Activated B cell treated with CpG ODN at 0.5 μM for 24 hours (primary cell): ENCODE measurements around the gene ARID3C. TPM values are rescaled to one million over a fixed set of nuclear protein-coding genes. Genes with fewer than 3 reads are reported as not detected.

ENCODE experiments used
- ATAC-seq: fragments of 200-7000 bp; cut with Tn5 transposase; one replicate; pipeline ENCODE4 v1.10.0; 2021; ENCODE audit warnings: low read depth, mild to moderate bottlenecking, moderate library complexity
- CTCF ChIA-PET: fragments of 350-600 bp; sonication (Branson Sonifier 250); formaldehyde crosslinking; loops from one replicate; lab custom pipeline; 2021; ENCODE audit warnings: antibody characterized with exemption; lab: Charles Lee
- POLR2A ChIA-PET: fragments of 350-600 bp; sonication (Branson Sonifier 250); formaldehyde crosslinking; loops from one replicate; lab custom pipeline; 2021; ENCODE audit warnings: antibody characterized with exemption; lab: Charles Lee
- DNase-seq: peaks from one replicate; pipeline ENCODE4 v3.0.0; 2022
- H3K27ac Mint-ChIP-seq: one replicate; pipeline ENCODE4 v1.8.0; 2020; ENCODE audit warnings: mixed read lengths
- H3K27me3 Mint-ChIP-seq: one replicate; pipeline ENCODE4 v1.8.0; 2021; ENCODE audit warnings: mixed read lengths
- H3K36me3 Mint-ChIP-seq: one replicate; pipeline ENCODE4 v1.8.0; 2021; ENCODE audit warnings: low read depth, mixed read lengths
- H3K4me1 Mint-ChIP-seq: one replicate; pipeline ENCODE4 v1.8.0; 2021; ENCODE audit warnings: mixed read lengths
- H3K4me3 Mint-ChIP-seq: one replicate; pipeline ENCODE4 v1.8.0; 2020; ENCODE audit warnings: mild to moderate bottlenecking, mixed read lengths
- H3K9me3 Mint-ChIP-seq: one replicate; pipeline ENCODE4 v1.8.0; 2020; ENCODE audit warnings: mixed read lengths
- intact Hi-C: fragments of 100-400 bp; cut with micrococcal nuclease; formaldehyde crosslinking; loops from one replicate; pipeline ENCODE4 v1.15.1; 2024
- total RNA-seq: library from RNA; stranded (reverse); gene quantifications from 2 replicates; pipeline ENCODE4 v1.2.3, GENCODE V29; 2022
- TF ChIP-seq, protein P1 (sequence below): fragments of 200-600 bp; IDR thresholded peaks from one replicate; pipeline ENCODE4 v1.8.0; 2022; ENCODE audit warnings: antibody characterized with exemption, mild to moderate bottlenecking

Gene ARID3C
- total RNA-seq, 1 donor from 2014 or later = not detected

DNA sequence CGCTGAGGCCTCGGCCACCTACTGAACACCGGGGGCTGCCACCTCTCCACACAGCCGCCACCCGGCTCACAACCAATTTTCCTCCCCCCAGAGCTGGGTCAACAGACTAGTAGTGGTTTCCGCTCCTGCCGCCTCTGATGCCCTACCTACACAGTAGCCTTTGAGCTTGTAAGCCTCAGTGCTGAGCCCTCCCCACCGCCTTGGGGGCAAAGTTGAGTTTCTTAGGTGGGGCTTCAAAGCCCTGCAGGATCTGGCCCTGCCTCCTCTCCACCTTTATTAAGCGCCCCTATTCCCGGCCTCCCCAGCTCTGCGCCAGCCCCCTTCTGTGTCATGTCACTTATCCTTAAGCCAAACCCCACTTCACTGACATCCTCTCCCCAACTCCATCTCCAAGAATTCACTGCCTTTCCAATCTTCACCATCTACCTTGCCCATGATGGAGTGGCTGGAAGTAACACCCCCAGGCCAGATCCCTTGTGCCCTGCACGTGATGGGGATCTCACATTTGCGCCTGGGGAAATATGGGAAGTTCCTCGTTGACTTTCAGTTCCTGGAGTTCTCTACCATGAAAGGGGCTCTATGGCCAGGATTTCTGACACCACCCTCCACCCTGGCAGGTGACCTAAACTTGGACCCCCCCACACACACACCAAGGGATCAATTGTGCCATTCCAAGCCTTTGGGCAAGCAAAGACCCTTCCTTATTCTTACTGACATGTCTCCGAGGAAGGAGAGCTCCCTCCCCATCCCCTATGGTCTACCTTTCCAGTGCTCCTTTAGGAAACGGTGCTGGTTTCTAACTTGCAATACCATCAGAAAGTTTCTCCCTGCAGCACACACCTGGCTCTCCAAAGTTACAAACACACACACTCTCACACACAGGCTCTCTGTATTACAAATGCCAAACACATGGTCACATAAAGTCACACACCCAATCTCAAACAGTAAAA lies 36.7 kb downstream of the ARID3C start:
- DNase-seq = no peak
- Mint-ChIP-seq H3K9me3 (no peaks in the 10 kb centered on the region), H3K36me3 (no peaks in the 10 kb centered on the region), H3K27me3 (peaks cover 72% of the 10 kb centered on the region), H3K27ac (no peak overlapping the region), H3K4me1 (peaks cover 41% of the 10 kb centered on the region), H3K4me3 (peak overlapping the region; percentile 77)
- ChIA-PET CTCF (interaction anchor here (0.7 to 2.5 kb wide), 17 partner anchors 10 to 968 kb away, joined by 3 to 24 read pairs (median 4); no protein-coding TSS in a partner anchor), POLR2A (no interaction called here)
- intact Hi-C loops = loop anchor here (1.0 to 5.0 kb wide), 5 partner anchors 44 to 965 kb away; no protein-coding TSS in a partner anchor
- TF ChIP-seq, protein P1, sequence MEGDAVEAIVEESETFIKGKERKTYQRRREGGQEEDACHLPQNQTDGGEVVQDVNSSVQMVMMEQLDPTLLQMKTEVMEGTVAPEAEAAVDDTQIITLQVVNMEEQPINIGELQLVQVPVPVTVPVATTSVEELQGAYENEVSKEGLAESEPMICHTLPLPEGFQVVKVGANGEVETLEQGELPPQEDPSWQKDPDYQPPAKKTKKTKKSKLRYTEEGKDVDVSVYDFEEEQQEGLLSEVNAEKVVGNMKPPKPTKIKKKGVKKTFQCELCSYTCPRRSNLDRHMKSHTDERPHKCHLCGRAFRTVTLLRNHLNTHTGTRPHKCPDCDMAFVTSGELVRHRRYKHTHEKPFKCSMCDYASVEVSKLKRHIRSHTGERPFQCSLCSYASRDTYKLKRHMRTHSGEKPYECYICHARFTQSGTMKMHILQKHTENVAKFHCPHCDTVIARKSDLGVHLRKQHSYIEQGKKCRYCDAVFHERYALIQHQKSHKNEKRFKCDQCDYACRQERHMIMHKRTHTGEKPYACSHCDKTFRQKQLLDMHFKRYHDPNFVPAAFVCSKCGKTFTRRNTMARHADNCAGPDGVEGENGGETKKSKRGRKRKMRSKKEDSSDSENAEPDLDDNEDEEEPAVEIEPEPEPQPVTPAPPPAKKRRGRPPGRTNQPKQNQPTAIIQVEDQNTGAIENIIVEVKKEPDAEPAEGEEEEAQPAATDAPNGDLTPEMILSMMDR = no peak
- ATAC-seq = no peak

DNA sequence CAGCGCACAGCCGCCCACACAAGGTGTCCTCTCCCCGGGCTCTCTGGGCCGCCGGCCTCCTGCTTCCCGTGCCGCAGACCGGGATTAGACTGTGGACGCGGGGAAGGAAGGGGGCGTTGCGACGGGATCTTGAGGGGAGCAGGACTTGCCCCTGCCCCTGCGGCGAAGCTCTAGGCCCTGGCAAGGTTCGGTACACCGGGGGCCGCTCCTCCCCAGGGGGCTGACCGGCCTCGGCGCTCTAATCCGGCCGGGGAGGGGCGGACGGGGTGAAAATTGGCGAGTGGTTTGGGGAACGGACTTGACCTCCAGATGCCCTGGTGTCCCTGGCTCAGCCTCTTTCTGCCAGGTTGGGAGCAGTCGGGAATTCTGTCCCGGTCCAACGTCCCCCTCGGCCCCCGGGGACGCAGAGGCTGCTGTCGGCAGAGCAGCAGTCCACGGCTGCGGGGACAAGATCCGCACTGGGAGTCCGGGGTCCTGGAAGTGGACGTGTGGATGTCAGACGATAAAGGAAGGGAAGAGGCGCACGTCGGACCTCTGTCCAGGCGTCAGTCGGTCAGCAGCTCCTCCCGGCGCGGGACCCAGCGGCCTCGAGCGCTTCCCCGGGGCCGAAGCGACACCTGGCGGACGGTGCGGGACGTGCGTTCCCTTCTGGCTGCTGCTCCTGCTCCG lies 37.5 kb downstream of the ARID3C start:
- no peaks in the 10 kb centered on the region for H3K36me3 Mint-ChIP-seq
- ChIA-PET POLR2A (no interaction called here), CTCF (interaction anchor here (0.7 to 2.5 kb wide), 17 partner anchors 11 to 969 kb away, joined by 3 to 24 read pairs (median 4); no protein-coding TSS in a partner anchor)
- DNase-seq = peak; percentile 82
- intact Hi-C loops = loop anchor here (1.0 to 5.0 kb wide), 5 partner anchors 43 to 964 kb away; no protein-coding TSS in a partner anchor
- H3K27ac Mint-ChIP-seq = no peak overlapping the region
- peaks cover 41% of the 10 kb centered on the region for H3K4me1 Mint-ChIP-seq
- peaks cover 77% of the 10 kb centered on the region for H3K27me3 Mint-ChIP-seq
- peak overlapping the region; percentile 77 for H3K4me3 Mint-ChIP-seq
- peak; percentile 90 for ATAC-seq
- TF ChIP-seq, protein P1 = peak; percentile 21
- no peaks in the 10 kb centered on the region for H3K9me3 Mint-ChIP-seq

DNA sequence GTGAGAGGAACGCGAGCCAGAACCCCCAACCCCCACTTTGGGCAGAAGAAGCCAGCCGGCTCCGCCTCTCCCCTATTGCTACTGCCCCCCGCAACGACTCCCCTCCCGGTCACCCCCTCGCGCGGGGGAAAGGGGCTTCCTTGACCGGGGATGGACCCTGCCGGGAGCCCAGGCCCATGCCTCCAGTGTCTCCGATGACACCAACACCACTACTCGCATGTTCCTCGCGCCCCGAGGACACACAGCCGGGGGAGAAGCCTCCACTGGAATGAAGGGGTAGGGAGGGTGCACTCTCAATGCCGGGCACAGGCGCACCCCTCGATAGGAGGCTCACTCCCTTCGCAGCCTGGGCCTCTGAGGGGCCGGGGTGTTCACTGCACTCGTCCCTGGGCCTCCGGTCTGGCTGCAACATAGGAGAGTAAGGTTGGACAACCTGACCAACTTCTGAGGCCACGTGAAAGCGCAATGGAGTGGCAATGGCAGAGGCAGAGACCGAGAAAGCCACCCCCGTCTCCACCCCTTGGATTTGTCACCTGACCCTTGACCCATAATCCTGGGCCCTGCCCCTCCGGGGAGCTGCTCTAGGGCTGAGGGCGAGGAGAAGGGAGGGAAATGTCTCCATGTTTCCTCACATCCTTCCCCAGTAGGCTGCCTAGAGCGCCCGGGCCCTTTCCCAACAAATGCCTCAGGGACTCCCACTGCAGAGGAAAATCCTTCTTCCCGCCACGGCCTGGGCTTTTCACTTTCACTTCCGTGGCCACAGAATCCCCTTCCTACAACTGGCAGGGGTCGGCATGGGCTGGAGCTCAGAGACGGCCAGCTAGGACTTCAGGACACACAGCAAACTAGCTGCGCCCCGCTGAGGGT lies 38.3 kb downstream of the ARID3C start:
- peaks cover 44% of the 10 kb centered on the region for H3K4me1 Mint-ChIP-seq
- H3K36me3 Mint-ChIP-seq = no peaks in the 10 kb centered on the region
- ChIA-PET POLR2A (no interaction called here), CTCF (interaction anchor here (0.9 to 2.5 kb wide), 10 partner anchors 11 to 968 kb away, joined by 3 to 24 read pairs (median 6); no protein-coding TSS in a partner anchor)
- intact Hi-C loops = loop anchor here (1.0 to 5.0 kb wide), 5 partner anchors 42 to 963 kb away; no protein-coding TSS in a partner anchor
- DNase-seq (no peak), ATAC-seq (peak; percentile 12)
- H3K27ac Mint-ChIP-seq = no peak overlapping the region
- peak overlapping the region; percentile 77 for H3K4me3 Mint-ChIP-seq
- peaks cover 78% of the 10 kb centered on the region for H3K27me3 Mint-ChIP-seq
- TF ChIP-seq, protein P1 = no peak
- H3K9me3 Mint-ChIP-seq = no peaks in the 10 kb centered on the region

DNA sequence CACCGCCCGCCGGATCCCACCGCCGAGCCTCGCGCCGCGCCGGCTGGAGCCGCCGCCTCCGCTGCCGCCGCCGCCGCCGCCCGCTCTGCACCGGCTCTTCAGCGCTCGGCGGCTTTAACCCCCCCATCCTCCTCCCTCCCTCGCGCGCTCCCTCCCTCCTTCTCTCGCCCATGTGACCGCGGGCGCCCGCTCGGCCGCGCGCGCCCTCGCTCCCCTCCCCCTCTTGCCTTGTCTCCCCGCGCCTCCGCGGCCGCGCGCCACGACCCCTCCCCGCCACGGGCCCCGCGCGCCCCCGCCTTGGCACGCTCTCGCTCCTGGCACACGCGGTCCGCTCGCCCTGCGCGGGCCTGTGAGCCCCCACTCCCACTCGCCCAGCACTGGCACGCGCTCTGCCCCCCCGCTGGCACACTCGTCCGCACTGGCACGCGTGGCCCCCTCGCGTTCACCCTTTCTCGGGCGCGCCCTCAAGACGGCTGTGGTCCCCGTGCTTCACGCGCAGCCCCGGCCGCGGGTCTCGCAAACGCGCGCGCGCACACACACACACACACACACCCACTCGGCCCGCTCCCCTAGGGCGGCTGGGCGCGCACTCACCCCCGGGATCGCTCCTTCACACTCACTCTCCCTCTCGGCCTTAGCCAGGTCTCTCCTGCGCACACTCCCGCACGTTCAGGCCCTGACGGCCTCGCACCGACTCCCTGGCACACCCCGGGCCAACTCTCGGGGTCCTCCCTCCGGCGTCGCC lies 39.1 kb downstream of the ARID3C start, which contains the start of gene CNTFR:
Gene CNTFR, minus strand, starts transcription at position 89 of the 745 bp plus-strand sequence. CDS start 20,743 bp downstream, outside the sequence.
- no peaks in the 10 kb centered on the region for H3K36me3 Mint-ChIP-seq
- H3K9me3 Mint-ChIP-seq = no peaks in the 10 kb centered on the region
- peak within 1 kb of the TSS; percentile 77 for H3K4me3 Mint-ChIP-seq
- intact Hi-C loops = loop anchor here (2.0 to 5.0 kb wide), 2 partner anchors 257 to 963 kb away; no protein-coding TSS in a partner anchor
- peaks cover 46% of the 10 kb centered on the region for H3K4me1 Mint-ChIP-seq
- DNase-seq (peak; percentile 36), ATAC-seq (no peak)
- no peak within 1 kb of the TSS for H3K27ac Mint-ChIP-seq
- H3K27me3 Mint-ChIP-seq = peaks cover 78% of the 10 kb centered on the region
- ChIA-PET CTCF (no interaction called here), POLR2A (interaction anchor here (0.6 kb wide), 1 partner anchor 280 kb away, joined by 4 read pairs; no protein-coding TSS in a partner anchor)
- TF ChIP-seq, protein P1 = no peak
